Prostate gland (tissue), 2 donors: ENCODE results near the gene SWAP70.

ENCODE experiments used
- CTCF ChIP-seq, 4 experiments: fragments of 200-600 bp in 2 of 4; fragments of 450-650 bp in 2 of 4; sonication (generic) in 2 of 4; IDR thresholded peaks; 1 replicate in 3 of 4; 2 replicates in 1 of 4; pipeline ENCODE4 v1.5.1; 2016 to 2019; ENCODE audit warnings: antibody characterized with exemption in 4 of 4, mild to moderate bottlenecking in 2 of 4, moderate library complexity in 2 of 4
- POLR2A ChIP-seq: fragments of 450-650 bp; IDR thresholded peaks from one replicate; pipeline ENCODE4 v1.6.1; 2016; ENCODE audit warnings: antibody characterized with exemption, mild to moderate bottlenecking
- POLR2AphosphoS5 ChIP-seq: sonication (generic); formaldehyde crosslinking; IDR thresholded peaks from one replicate; pipeline ENCODE4 v1.6.1; 2017; ENCODE audit warnings: antibody characterized with exemption

- TF ChIP-seq CTCF (IDR thresholded peaks at IDR 0.05) (no peak), POLR2A (no peak), POLR2AphosphoS5 (no peak)
These were observed 50.5 kb downstream of the SWAP70 start for GRCh38 chr11:9714272-9714940.
